GM12864 (cell line): ENCODE results near the gene CDK5R2.

Experiments
- DNase-seq: peaks from one replicate; pipeline ENCODE4 v3.0.0-alpha.2; 2011; ENCODE audit warnings: low read depth
- H3K4me3 ChIP-seq: 2 replicates; pipeline ENCODE4 v1.5.1; 2011; ENCODE audit warnings: mild to moderate bottlenecking, low read depth, low read length, control low read depth
- CTCF ChIP-seq: IDR thresholded peaks from 2 replicates; pipeline ENCODE4 v1.5.1; 2011; ENCODE audit warnings: low read depth, mild to moderate bottlenecking, moderate library complexity, low read length, control low read depth, inconsistent platforms; ENCODE audit errors: missing control alignments

CDK5R2 gene

GRCh38 chr2:218984239-218985020, 25.0 kb downstream of the CDK5R2 start:
- H3K4me3 ChIP-seq: no peak overlapping the region
- no peak for DNase-seq

GRCh38 chr2:218985021-218985324, 25.5 kb downstream of the CDK5R2 start, which contains the start of gene FEV:
TSS of gene FEV (minus strand) at chr2:218985184. CDS start at chr2:218985075, 109 bp downstream.
- DNase-seq: no peak
- H3K4me3 ChIP-seq: no peak within 1 kb of the TSS
- no peak for TF ChIP-seq CTCF

More at GRCh38 chr2:218984239-218985020, 25.0 kb downstream of the CDK5R2 start:
- TF ChIP-seq CTCF: no peak

- no peak for DNase-seq
Observed at GRCh38 chr2:218985325-218986091, 26.0 kb downstream of the CDK5R2 start.

GRCh38 chr2:218986148-218986761, 26.8 kb downstream of the CDK5R2 start:
- no peak for TF ChIP-seq CTCF
- no peak overlapping the region for H3K4me3 ChIP-seq
- no peak for DNase-seq

More at GRCh38 chr2:218985325-218986091, 26.0 kb downstream of the CDK5R2 start:
- no peak overlapping the region for H3K4me3 ChIP-seq
- TF ChIP-seq CTCF: no peak

- TF ChIP-seq CTCF: no peak
- H3K4me3 ChIP-seq: no peak overlapping the region
- no peak for DNase-seq
Observed at GRCh38 chr2:218988164-218988563, 28.7 kb downstream of the CDK5R2 start.

GRCh38 chr2:218988650-218989049, 29.2 kb downstream of the CDK5R2 start:
- DNase-seq: no peak
- TF ChIP-seq CTCF: no peak
- H3K4me3 ChIP-seq: no peak overlapping the region
